ENCODE results near the gene TRMT10A.

TRMT10A gene

DNA sequence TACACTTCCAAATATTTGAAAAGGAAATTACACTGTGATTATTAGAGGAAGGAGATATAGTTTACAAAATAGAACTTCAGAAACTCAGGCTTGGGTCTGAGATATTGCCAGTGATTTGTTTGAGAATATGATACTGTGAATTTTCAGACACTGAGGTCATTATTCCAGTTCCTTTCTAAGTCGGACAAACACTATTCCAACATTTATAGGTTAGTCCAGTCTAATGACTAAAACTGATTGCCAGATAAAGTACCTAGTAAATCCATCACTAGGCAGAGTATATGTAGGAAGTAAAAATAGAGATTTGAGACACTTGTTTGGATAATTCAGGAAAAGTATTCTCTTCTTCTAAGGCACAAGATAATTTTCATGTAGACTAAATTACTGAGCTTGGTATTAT is 24.0 kb upstream of the TRMT10A start:
- TF ChIP-seq Cebpa-rat (IDR thresholded peaks at IDR 0.05): no peak
- no peaks in the 10 kb centered on the region for H3K9me3 ChIP-seq
- H3K9ac ChIP-seq: no peak overlapping the region
- no peaks in the 10 kb centered on the region for H3K4me1 ChIP-seq
- no peak overlapping the region for H3K27ac ChIP-seq
- no peak overlapping the region for H3K4me3 ChIP-seq
- no peaks in the 10 kb centered on the region for H3K36me3 ChIP-seq
- H3K4me2 ChIP-seq: no peak overlapping the region
- no peaks in the 10 kb centered on the region for H3K27me3 ChIP-seq
- no peaks in the 10 kb centered on the region for H4K20me1 ChIP-seq

GRCh38 chr4:99587309-99587708 is 23.5 kb upstream of the TRMT10A start:
- H3K4me1 ChIP-seq: no peaks in the 10 kb centered on the region
- no peak overlapping the region for H3K9ac ChIP-seq
- no peaks in the 10 kb centered on the region for H3K27me3 ChIP-seq
- H3K4me2 ChIP-seq: no peak overlapping the region
- H4K20me1 ChIP-seq: no peaks in the 10 kb centered on the region
- H3K36me3 ChIP-seq: no peaks in the 10 kb centered on the region
- no peak for TF ChIP-seq Cebpa-rat (IDR thresholded peaks at IDR 0.05)
- no peak overlapping the region for H3K4me3 ChIP-seq
- H3K9me3 ChIP-seq: no peaks in the 10 kb centered on the region
- no peak overlapping the region for H3K27ac ChIP-seq

DNA sequence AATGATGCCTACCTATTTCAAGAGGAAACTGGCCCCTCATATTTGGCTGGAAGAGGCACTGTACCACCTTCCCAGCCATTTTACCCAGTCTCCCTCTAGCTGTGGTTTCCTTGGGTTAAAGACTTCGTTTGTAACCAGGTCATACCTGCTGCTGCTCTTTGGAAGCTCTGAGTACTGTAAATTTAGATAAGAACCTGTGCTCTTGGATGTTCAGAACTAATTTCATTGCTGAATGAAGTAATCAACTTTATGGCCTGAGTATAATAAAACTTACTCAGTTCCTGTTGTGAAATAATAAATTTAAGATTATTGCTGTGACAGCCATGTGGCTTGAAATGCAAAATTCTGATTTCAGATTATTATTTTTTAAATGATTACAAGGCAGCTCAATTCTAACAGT is 23.0 kb upstream of the TRMT10A start:
- no peaks in the 10 kb centered on the region for H4K20me1 ChIP-seq
- no peaks in the 10 kb centered on the region for H3K27me3 ChIP-seq
- H3K4me3 ChIP-seq: no peak overlapping the region
- TF ChIP-seq Cebpa-rat (IDR thresholded peaks at IDR 0.05): no peak
- no peaks in the 10 kb centered on the region for H3K4me1 ChIP-seq
- no peaks in the 10 kb centered on the region for H3K9me3 ChIP-seq
- H3K4me2 ChIP-seq: no peak overlapping the region
- no peak overlapping the region for H3K9ac ChIP-seq
- H3K36me3 ChIP-seq: no peaks in the 10 kb centered on the region
- no peak overlapping the region for H3K27ac ChIP-seq

DNA sequence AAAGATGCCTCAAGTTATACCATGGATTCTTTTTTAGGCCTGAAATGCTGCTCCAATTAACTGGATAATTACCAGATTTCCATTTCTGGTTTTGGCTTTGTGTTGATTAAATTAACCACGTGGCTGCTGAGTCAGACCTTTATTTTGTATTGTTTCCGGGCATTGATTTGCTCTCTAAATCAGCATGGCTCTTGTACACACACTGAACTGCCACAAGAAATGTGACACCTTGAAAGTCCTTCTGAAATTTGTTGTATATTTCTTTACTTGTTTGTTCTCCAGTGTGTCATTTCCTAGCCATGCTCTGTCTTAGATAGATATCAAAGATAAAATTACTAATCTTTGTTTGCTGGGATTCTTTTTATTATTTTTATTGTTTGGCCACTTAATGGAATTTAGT is 22.5 kb upstream of the TRMT10A start:
- no peak overlapping the region for H3K4me2 ChIP-seq
- no peak overlapping the region for H3K27ac ChIP-seq
- no peaks in the 10 kb centered on the region for H3K27me3 ChIP-seq
- no peaks in the 10 kb centered on the region for H3K36me3 ChIP-seq
- no peak overlapping the region for H3K9ac ChIP-seq
- H3K9me3 ChIP-seq: no peaks in the 10 kb centered on the region
- no peaks in the 10 kb centered on the region for H4K20me1 ChIP-seq
- no peaks in the 10 kb centered on the region for H3K4me1 ChIP-seq
- no peak for TF ChIP-seq Cebpa-rat (IDR thresholded peaks at IDR 0.05)
- no peak overlapping the region for H3K4me3 ChIP-seq

- no peak overlapping the region for H3K9ac ChIP-seq
- no peak overlapping the region for H3K4me3 ChIP-seq
- TF ChIP-seq Cebpa-rat (IDR thresholded peaks at IDR 0.05): no peak
- no peaks in the 10 kb centered on the region for H3K36me3 ChIP-seq
- H3K27me3 ChIP-seq: no peaks in the 10 kb centered on the region
- no peaks in the 10 kb centered on the region for H3K4me1 ChIP-seq
- H3K9me3 ChIP-seq: no peaks in the 10 kb centered on the region
- H3K27ac ChIP-seq: no peak overlapping the region
- H4K20me1 ChIP-seq: no peaks in the 10 kb centered on the region
- no peak overlapping the region for H3K4me2 ChIP-seq
Observed at GRCh38 chr4:99585516-99585915, 21.7 kb upstream of the TRMT10A start.

GRCh38 chr4:99578714-99579113 is 14.9 kb upstream of the TRMT10A start:
- H3K9ac ChIP-seq: no peak overlapping the region
- H3K27me3 ChIP-seq: no peaks in the 10 kb centered on the region
- no peak overlapping the region for H3K4me3 ChIP-seq
- no peak overlapping the region for H3K27ac ChIP-seq
- no peaks in the 10 kb centered on the region for H3K9me3 ChIP-seq
- no peaks in the 10 kb centered on the region for H3K36me3 ChIP-seq
- H3K4me1 ChIP-seq: no peaks in the 10 kb centered on the region
- no peaks in the 10 kb centered on the region for H4K20me1 ChIP-seq
- no peak for TF ChIP-seq Cebpa-rat (IDR thresholded peaks at IDR 0.05)
- H3K4me2 ChIP-seq: no peak overlapping the region

DNA sequence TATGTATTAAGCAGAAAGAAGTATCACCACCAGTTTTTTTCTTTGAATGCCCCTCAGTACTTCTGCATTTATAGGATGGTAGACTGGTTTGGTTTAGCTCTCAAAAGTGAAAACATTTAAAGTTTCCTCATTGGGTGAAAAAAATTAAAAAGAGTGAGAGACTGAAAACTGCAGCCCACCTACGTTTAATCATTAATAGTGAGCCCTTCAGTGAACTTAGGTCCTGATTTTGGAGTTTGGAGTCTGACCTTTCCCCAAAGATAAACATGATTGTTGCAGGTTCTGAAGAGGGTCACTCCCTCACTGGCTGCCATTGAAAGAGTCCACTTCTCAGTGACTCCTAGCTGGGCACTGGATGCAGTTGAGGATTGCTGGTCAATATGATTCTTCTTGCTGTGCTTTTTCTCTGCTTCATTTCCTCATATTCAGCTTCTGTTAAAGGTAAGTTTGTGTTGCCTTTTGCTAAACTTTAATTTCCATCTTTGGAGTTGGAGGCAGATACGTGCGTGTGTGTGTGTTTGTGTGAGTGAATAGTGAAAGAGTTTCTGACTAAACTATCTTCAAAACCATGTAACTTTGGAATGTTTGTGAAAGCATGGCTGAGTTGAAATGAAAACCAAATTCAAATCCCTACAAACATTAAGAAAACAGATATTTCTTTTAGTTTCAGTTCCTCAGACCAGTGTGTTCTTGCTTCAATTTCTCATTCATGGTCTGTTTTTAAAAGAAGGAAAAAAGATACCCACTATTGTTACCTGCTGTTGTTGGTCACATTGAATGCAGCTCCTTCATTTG is 10.9 kb upstream of the TRMT10A start, which contains the start of gene MTTP:
MTTP (plus strand) TSS at position 295 of the 795 bp plus-strand sequence; CDS start at position 381, 86 bp downstream.
- Histone ChIP-seq H3K4me3 (no peak within 1 kb of the TSS), H3K27me3 (no peaks in the 10 kb centered on the region), H3K4me2 (no peak within 1 kb of the TSS), H3K9me3 (no peaks in the 10 kb centered on the region), H3K4me1 (no peaks in the 10 kb centered on the region), H3K9ac (no peak within 1 kb of the TSS), H3K36me3 (no peaks in the 10 kb centered on the region), H4K20me1 (no peaks in the 10 kb centered on the region), H3K27ac (no peak within 1 kb of the TSS)
- no peak for TF ChIP-seq Cebpa-rat (IDR thresholded peaks at IDR 0.05)

GRCh38 chr4:99573735-99574368 is 10.0 kb upstream of the TRMT10A start:
- H3K27me3 ChIP-seq: no peaks in the 10 kb centered on the region
- no peaks in the 10 kb centered on the region for H3K36me3 ChIP-seq
- H3K9ac ChIP-seq: no peak overlapping the region
- TF ChIP-seq Cebpa-rat (IDR thresholded peaks at IDR 0.05): no peak
- H4K20me1 ChIP-seq: no peaks in the 10 kb centered on the region
- H3K9me3 ChIP-seq: no peaks in the 10 kb centered on the region
- no peak overlapping the region for H3K4me2 ChIP-seq
- H3K27ac ChIP-seq: no peak overlapping the region
- no peak overlapping the region for H3K4me3 ChIP-seq
- no peaks in the 10 kb centered on the region for H3K4me1 ChIP-seq

DNA sequence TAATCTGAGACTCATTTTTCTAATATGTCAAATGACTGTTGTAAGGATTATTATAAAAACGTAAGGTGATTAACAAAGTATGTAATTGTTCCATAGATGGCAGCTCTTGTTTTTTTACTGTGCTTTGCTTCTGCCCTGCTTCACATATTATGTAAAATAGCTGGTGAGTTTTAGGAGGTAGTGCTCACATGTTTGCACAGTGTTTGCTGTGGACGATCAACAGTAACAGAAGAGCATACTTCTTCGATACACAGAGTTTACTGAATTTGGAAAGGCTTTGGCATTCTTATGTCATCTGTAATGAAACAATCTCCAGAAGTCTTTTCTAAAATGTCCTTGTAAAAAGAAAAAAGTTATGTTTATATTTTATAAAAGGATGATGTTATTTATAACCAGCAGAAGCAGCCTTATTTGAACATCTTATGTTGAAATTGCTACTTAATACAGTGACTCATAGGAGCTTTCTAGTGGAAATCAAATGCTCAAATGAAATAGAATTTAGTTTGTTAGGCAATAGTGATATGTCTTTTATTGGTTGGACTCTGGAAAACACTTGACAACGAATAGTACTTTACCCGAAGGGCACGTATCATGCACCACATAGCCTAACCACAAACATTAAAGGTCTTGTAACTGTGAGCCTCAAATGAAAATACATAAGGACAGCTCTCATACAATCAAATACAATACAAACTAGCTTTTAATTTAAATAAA is 8.8 kb upstream of the TRMT10A start:
- H4K20me1 ChIP-seq: no peaks in the 10 kb centered on the region
- no peaks in the 10 kb centered on the region for H3K27me3 ChIP-seq
- H3K36me3 ChIP-seq: no peaks in the 10 kb centered on the region
- H3K9ac ChIP-seq: no peak overlapping the region
- no peak overlapping the region for H3K27ac ChIP-seq
- no peak for TF ChIP-seq Cebpa-rat (IDR thresholded peaks at IDR 0.05)
- H3K4me2 ChIP-seq: no peak overlapping the region
- no peaks in the 10 kb centered on the region for H3K9me3 ChIP-seq
- H3K4me3 ChIP-seq: no peak overlapping the region
- H3K4me1 ChIP-seq: no peaks in the 10 kb centered on the region

DNA sequence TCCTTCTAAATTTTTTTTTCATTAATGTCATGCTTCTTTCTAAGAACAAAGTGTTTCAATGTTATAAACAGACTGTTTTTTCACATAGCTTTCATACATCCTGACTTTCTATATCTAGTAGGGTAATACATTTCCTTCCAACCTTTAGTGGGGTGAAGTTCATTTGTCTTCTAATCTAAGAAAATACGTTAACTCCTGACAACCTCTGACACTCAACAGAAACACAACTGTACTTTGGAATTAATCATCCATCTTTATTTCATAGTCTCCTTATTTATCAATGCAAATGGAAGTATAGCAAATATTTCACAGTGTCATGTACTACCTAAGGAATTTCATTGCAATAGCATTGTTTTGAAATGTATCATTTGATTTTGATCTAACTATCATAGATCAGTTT is 8.0 kb upstream of the TRMT10A start:
- H3K4me1 ChIP-seq: no peaks in the 10 kb centered on the region
- no peaks in the 10 kb centered on the region for H4K20me1 ChIP-seq
- no peak overlapping the region for H3K27ac ChIP-seq
- H3K27me3 ChIP-seq: no peaks in the 10 kb centered on the region
- no peak overlapping the region for H3K4me2 ChIP-seq
- TF ChIP-seq Cebpa-rat (IDR thresholded peaks at IDR 0.05): no peak
- no peaks in the 10 kb centered on the region for H3K9me3 ChIP-seq
- no peak overlapping the region for H3K9ac ChIP-seq
- H3K4me3 ChIP-seq: no peak overlapping the region
- no peaks in the 10 kb centered on the region for H3K36me3 ChIP-seq

Measured in BLaER1 (cell line).